Measurements from ENCODE around the gene BOLA1.
"Not testable (repeated sequence)": the region's sequence is repeated elsewhere in the genome, so short reads cannot be mapped to it uniquely, and the experiment has no call there.

BOLA1 gene, protein sequence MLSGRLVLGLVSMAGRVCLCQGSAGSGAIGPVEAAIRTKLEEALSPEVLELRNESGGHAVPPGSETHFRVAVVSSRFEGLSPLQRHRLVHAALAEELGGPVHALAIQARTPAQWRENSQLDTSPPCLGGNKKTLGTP

GRCh38 chr1:149899460-149900284 is at the start of gene BOLA1:
Gene BOLA1, plus strand, starts transcription at chr1:149899568. Its CDS starts 492 bp downstream, at chr1:149900060.
- DNase-seq (ENCODE audit: low read depth in 1 of 2, low spot score in 1 of 2) = peak; percentile 54 to 79

- DNase-seq (ENCODE audit: low read depth in 1 of 2, low spot score in 1 of 2) = no peak
Observed at GRCh38 chr1:149849947-149850360, 49.4 kb upstream of the BOLA1 start.

DNA sequence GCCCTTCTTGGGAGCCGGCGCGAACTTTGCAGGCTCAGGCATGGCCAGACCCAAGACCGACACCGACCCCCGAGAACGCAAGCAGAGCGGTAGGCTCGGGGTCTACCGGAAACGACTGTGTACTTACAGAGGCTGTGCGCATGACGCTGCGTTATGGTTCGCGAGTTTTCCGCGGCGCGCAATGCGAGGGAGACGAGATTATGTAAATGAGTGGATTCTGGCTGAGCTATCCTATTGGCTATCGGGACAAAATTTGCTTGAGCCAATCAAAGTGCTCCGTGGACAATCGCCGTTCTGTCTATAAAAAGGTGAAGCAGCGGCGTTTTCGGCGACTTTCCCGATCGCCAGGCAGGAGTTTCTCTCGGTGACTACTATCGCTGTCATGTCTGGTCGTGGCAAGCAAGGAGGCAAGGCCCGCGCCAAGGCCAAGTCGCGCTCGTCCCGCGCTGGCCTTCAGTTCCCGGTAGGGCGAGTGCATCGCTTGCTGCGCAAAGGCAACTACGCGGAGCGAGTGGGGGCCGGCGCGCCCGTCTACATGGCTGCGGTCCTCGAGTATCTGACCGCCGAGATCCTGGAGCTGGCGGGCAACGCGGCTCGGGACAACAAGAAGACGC is 48.5 kb upstream of the BOLA1 start:
- not testable (repeated sequence) for DNase-seq (ENCODE audit: low read depth in 1 of 2, low spot score in 1 of 2)

DNA sequence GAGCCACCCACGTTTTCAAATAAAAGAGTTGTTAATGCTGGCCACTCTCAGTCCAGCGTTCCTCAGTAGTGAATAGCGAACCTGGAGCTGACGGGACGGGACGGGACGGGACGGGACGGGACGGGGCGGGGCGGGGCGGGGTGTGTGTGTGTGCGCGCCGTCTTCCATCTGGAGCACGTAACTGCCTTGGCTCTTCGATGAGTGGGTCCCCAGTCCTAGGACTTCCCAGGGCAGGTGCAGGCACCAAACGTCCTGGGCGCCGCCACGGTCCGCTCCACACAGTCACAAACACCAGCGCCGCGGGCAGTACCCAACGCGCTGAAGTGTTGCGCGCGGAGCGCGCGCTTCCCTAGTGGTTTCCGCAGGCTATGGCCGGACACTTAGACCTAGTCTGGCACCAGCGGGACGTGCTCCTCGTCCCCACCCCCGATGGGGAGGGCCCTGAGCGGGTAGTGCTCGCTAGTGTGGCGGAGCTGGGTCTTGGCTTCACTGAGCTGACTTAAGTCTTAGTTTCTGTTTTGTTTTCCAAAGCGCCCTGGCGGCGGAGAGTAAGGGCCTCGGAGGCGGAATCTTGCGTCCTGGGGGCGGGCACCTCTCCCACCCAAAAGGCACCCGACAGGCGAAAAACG is 47.7 kb upstream of the BOLA1 start:
- not testable (repeated sequence) for DNase-seq (ENCODE audit: low read depth in 1 of 2, low spot score in 1 of 2)

- DNase-seq (ENCODE audit: low read depth in 1 of 2, low spot score in 1 of 2) = not testable (repeated sequence)
Observed at GRCh38 chr1:149852263-149852662, 47.1 kb upstream of the BOLA1 start.

GRCh38 chr1:149860271-149860670 is 39.1 kb upstream of the BOLA1 start:
- DNase-seq (ENCODE audit: low read depth in 1 of 2, low spot score in 1 of 2) = not testable (repeated sequence)

GRCh38 chr1:149860684-149861496 is 38.5 kb upstream of the BOLA1 start:
- not testable (repeated sequence) for DNase-seq (ENCODE audit: low read depth in 1 of 2, low spot score in 1 of 2)

- DNase-seq (ENCODE audit: low read depth in 1 of 2, low spot score in 1 of 2) = not testable (repeated sequence)
Observed at GRCh38 chr1:149861497-149862054, 37.8 kb upstream of the BOLA1 start.

- DNase-seq (ENCODE audit: low read depth in 1 of 2, low spot score in 1 of 2) = not testable (repeated sequence)
Observed at GRCh38 chr1:149866887-149867286, 32.5 kb upstream of the BOLA1 start.

DNA sequence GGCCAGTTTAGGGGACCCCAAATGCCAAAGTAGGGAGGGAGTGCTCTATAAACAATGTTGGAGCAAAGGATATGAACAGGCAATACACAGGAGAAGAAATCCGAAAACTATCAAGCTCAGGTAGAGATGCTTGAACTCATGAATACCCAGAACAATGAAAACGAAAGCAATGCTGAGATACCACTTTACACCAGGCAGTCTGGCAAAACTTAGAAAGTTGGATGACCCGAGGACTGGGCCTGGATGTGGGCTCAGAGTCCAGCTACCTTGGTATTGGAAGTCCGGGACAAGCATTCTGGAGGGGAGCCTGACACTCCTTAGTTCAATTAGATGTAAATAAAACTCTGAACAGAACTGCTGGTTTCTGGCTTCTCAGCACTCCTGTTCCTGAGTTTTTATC is 26.3 kb upstream of the BOLA1 start:
- DNase-seq (ENCODE audit: low read depth in 1 of 2, low spot score in 1 of 2) = not testable (repeated sequence)

- no peak for DNase-seq (ENCODE audit: low read depth in 1 of 2, low spot score in 1 of 2)
Observed at GRCh38 chr1:149877211-149877946, 22.0 kb upstream of the BOLA1 start.

GRCh38 chr1:149879556-149879955 is 19.8 kb upstream of the BOLA1 start:
- DNase-seq (ENCODE audit: low read depth in 1 of 2, low spot score in 1 of 2) = no peak

DNA sequence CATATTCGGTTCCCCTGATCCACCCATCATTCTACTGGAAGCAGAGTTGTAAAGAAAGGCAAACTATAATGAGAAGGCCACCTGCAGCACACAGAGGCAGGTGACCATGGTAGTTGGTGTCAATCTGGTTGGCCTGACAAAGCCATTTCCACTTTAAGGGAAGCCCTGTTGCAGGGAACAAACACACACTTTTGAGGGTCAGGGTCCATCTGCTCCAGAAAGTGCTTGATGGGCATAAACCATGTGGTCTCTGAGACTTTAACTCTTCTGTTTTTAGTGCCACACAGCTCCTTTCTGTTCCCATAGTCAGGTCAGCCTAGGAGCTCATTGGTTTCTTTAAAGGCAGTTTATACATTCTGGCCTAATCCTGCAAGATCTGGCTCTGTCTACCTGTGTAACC is 17.5 kb upstream of the BOLA1 start:
- no peak for DNase-seq (ENCODE audit: low read depth in 1 of 2, low spot score in 1 of 2)

- DNase-seq (ENCODE audit: low read depth in 1 of 2, low spot score in 1 of 2) = no peak
Observed at GRCh38 chr1:149883598-149884247, 15.6 kb upstream of the BOLA1 start.

GRCh38 chr1:149884433-149885338 is 14.7 kb upstream of the BOLA1 start:
- DNase-seq (ENCODE audit: low read depth in 1 of 2, low spot score in 1 of 2) = no peak

- peak; percentile 42 to 49 for DNase-seq (ENCODE audit: low read depth in 1 of 2, low spot score in 1 of 2)
Observed at GRCh38 chr1:149885339-149886120, 13.8 kb upstream of the BOLA1 start.

GRCh38 chr1:149886121-149886395 is 13.3 kb upstream of the BOLA1 start:
- peak in 1 of 2 donors; percentile 19 for DNase-seq (ENCODE audit: low read depth in 1 of 2, low spot score in 1 of 2)

Data from activated CD4-positive, alpha-beta T cell treated with anti-CD3 and anti-CD28 coated beads, Interleukin-2, amount 50 U/mL, for 24 hours (primary cell).